Measurements from ENCODE around the gene OR10A5.
"Not testable (repeated sequence)": the region's sequence is repeated elsewhere in the genome, so short reads cannot be mapped to it uniquely, and the experiment has no call there.

The OR10A5 gene

DNA sequence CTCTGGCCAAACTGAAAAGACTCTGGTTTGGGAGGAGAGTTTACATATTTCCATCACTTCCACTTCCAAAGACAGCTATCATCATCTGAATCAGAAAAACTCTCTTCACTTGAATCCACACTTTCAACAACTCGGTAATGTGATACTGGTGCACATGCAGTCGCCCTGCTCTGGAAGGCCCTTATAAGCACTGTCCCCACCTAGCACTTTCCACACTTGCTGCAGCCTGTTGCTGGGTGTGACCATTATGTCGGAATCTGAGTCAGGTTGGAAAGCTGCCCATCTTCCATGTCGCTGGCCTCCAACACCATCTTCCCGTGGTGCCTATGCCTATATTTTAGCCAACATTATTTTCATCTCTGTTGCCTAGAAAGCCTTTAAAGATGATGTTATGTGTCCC lies 1.1 kb upstream of the OR10A5 start:
- CTCF ChIA-PET = no interaction called here
- no peak overlapping the region for H3K4me3 ChIP-seq (ENCODE audit: control insufficient read depth in 1 of 7, extremely low read depth in 1 of 7, insufficient read depth in 4 of 7, low read depth in 2 of 7, low read length in 6 of 7)
- no peaks in the 10 kb centered on the region for H3K4me1 ChIP-seq (ENCODE audit: control extremely low read depth in 1 of 4, control insufficient read depth in 4 of 4, insufficient read depth in 4 of 4, low read length in 3 of 4)
- no peaks in the 10 kb centered on the region for H3K36me3 ChIP-seq (ENCODE audit: control insufficient read depth in 4 of 4, insufficient read depth in 4 of 4, low read length in 3 of 4)
- H3K9me3 ChIP-seq (ENCODE audit: control extremely low read depth in 1 of 5, control insufficient read depth in 4 of 5, insufficient read depth in 2 of 5, low read depth in 1 of 5, low read length in 4 of 5) = peaks cover 0 to 8% (median 0%) of the 10 kb centered on the region in 5 experiments
- H3K27me3 ChIP-seq (replicated peaks in 2 of 5; ENCODE audit: control insufficient read depth in 4 of 5, insufficient read depth in 5 of 5, low read length in 4 of 5) = no peaks in the 10 kb centered on the region
- H3K27ac ChIP-seq (ENCODE audit: insufficient read depth in 1 of 2, low read depth in 1 of 2, low read length in 2 of 2, poor library complexity in 1 of 2, severe bottlenecking in 2 of 2) = no peak overlapping the region
- POLR2A ChIA-PET = no interaction called here
- DNase-seq = no peak
- WGBS (ENCODE audit: insufficient coverage) = 85% methylated on average over 3 of the region's 5 CpGs

- H3K27me3 ChIP-seq (replicated peaks in 2 of 5; ENCODE audit: control insufficient read depth in 4 of 5, insufficient read depth in 5 of 5, low read length in 4 of 5) = no peaks in the 10 kb centered on the region
- H3K4me3 ChIP-seq (ENCODE audit: control insufficient read depth in 1 of 7, extremely low read depth in 1 of 7, insufficient read depth in 4 of 7, low read depth in 2 of 7, low read length in 6 of 7) = no peak overlapping the region
- 83% methylated on average over 1 of the region's 2 CpGs for WGBS (ENCODE audit: insufficient coverage)
- H3K27ac ChIP-seq (ENCODE audit: insufficient read depth in 1 of 2, low read depth in 1 of 2, low read length in 2 of 2, poor library complexity in 1 of 2, severe bottlenecking in 2 of 2) = no peak overlapping the region
- POLR2A ChIA-PET = no interaction called here
- H3K9me3 ChIP-seq (ENCODE audit: control extremely low read depth in 1 of 5, control insufficient read depth in 4 of 5, insufficient read depth in 2 of 5, low read depth in 1 of 5, low read length in 4 of 5) = peaks cover 0 to 15% (median 0%) of the 10 kb centered on the region in 5 experiments
- DNase-seq = no peak
- CTCF ChIA-PET = no interaction called here
- no peaks in the 10 kb centered on the region for H3K36me3 ChIP-seq (ENCODE audit: control insufficient read depth in 4 of 4, insufficient read depth in 4 of 4, low read length in 3 of 4)
- no peaks in the 10 kb centered on the region for H3K4me1 ChIP-seq (ENCODE audit: control extremely low read depth in 1 of 4, control insufficient read depth in 4 of 4, insufficient read depth in 4 of 4, low read length in 3 of 4)
Observed at GRCh38 chr11:6850526-6850925, 5.0 kb downstream of the OR10A5 start.

GRCh38 chr11:6854801-6855200 lies 9.3 kb downstream of the OR10A5 start:
- H3K4me1 ChIP-seq (ENCODE audit: control extremely low read depth in 1 of 4, control insufficient read depth in 4 of 4, insufficient read depth in 4 of 4, low read length in 3 of 4); H3K27ac ChIP-seq (ENCODE audit: insufficient read depth in 1 of 2, low read depth in 1 of 2, low read length in 2 of 2, poor library complexity in 1 of 2, severe bottlenecking in 2 of 2); DNase-seq; H3K4me3 ChIP-seq (ENCODE audit: control insufficient read depth in 1 of 7, extremely low read depth in 1 of 7, insufficient read depth in 4 of 7, low read depth in 2 of 7, low read length in 6 of 7); POLR2A ChIA-PET; H3K36me3 ChIP-seq (ENCODE audit: control insufficient read depth in 4 of 4, insufficient read depth in 4 of 4, low read length in 3 of 4); CTCF ChIA-PET; H3K27me3 ChIP-seq (replicated peaks in 2 of 5; ENCODE audit: control insufficient read depth in 4 of 5, insufficient read depth in 5 of 5, low read length in 4 of 5): not testable (repeated sequence)
- peaks cover 0 to 11% (median 0%) of the 10 kb centered on the region in 5 experiments for H3K9me3 ChIP-seq (ENCODE audit: control extremely low read depth in 1 of 5, control insufficient read depth in 4 of 5, insufficient read depth in 2 of 5, low read depth in 1 of 5, low read length in 4 of 5)
- 94% methylated on average over 5 of the region's 6 CpGs for whole genome bisulfite sequencing (ENCODE audit: insufficient coverage)

- ChIA-PET CTCF (no interaction called here), POLR2A (no interaction called here)
- Histone ChIP-seq H3K36me3 (ENCODE audit: control insufficient read depth in 4 of 4, insufficient read depth in 4 of 4, low read length in 3 of 4) (no peaks in the 10 kb centered on the region), H3K9me3 (ENCODE audit: control extremely low read depth in 1 of 5, control insufficient read depth in 4 of 5, insufficient read depth in 2 of 5, low read depth in 1 of 5, low read length in 4 of 5) (peaks cover 0 to 11% (median 0%) of the 10 kb centered on the region in 5 experiments), H3K4me3 (ENCODE audit: control insufficient read depth in 1 of 7, extremely low read depth in 1 of 7, insufficient read depth in 4 of 7, low read depth in 2 of 7, low read length in 6 of 7) (no peak overlapping the region), H3K27ac (ENCODE audit: insufficient read depth in 1 of 2, low read depth in 1 of 2, low read length in 2 of 2, poor library complexity in 1 of 2, severe bottlenecking in 2 of 2) (no peak overlapping the region), H3K4me1 (ENCODE audit: control extremely low read depth in 1 of 4, control insufficient read depth in 4 of 4, insufficient read depth in 4 of 4, low read length in 3 of 4) (no peaks in the 10 kb centered on the region), H3K27me3 (replicated peaks in 2 of 5; ENCODE audit: control insufficient read depth in 4 of 5, insufficient read depth in 5 of 5, low read length in 4 of 5) (no peaks in the 10 kb centered on the region)
- no peak for DNase-seq
- WGBS (ENCODE audit: insufficient coverage) = 100% methylated on average over 1 of the region's 1 CpG
Observed at GRCh38 chr11:6855971-6856541, 10.6 kb downstream of the OR10A5 start.

DNA sequence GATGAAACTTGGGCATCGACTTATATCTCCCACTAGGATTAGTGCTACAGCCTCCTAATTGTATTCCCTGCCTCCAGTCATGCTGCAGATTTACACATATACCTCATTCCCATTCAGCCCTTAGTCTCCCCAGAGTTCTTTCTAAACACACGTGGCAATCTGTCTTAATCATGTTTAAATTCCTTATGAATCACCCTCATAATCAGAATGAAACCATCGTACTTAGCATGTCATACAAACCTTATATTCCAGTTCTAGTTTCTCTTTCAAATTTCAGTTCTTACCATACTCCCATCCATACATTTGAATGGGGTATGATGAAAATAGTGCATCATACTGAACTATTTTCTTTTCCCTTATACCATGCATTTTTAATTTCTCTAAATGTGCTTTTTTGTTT lies 11.4 kb downstream of the OR10A5 start:
- no peaks in the 10 kb centered on the region for H3K36me3 ChIP-seq (ENCODE audit: control insufficient read depth in 4 of 4, insufficient read depth in 4 of 4, low read length in 3 of 4)
- WGBS (ENCODE audit: insufficient coverage) = 94% methylated on average over 2 of the region's 3 CpGs
- H3K9me3 ChIP-seq (ENCODE audit: control extremely low read depth in 1 of 5, control insufficient read depth in 4 of 5, insufficient read depth in 2 of 5, low read depth in 1 of 5, low read length in 4 of 5) = peaks cover 0 to 11% (median 0%) of the 10 kb centered on the region in 5 experiments
- H3K27ac ChIP-seq (ENCODE audit: insufficient read depth in 1 of 2, low read depth in 1 of 2, low read length in 2 of 2, poor library complexity in 1 of 2, severe bottlenecking in 2 of 2) = no peak overlapping the region
- no peak overlapping the region for H3K4me3 ChIP-seq (ENCODE audit: control insufficient read depth in 1 of 7, extremely low read depth in 1 of 7, insufficient read depth in 4 of 7, low read depth in 2 of 7, low read length in 6 of 7)
- no peaks in the 10 kb centered on the region for H3K27me3 ChIP-seq (replicated peaks in 2 of 5; ENCODE audit: control insufficient read depth in 4 of 5, insufficient read depth in 5 of 5, low read length in 4 of 5)
- CTCF ChIA-PET = no interaction called here
- DNase-seq = no peak
- POLR2A ChIA-PET = no interaction called here
- H3K4me1 ChIP-seq (ENCODE audit: control extremely low read depth in 1 of 4, control insufficient read depth in 4 of 4, insufficient read depth in 4 of 4, low read length in 3 of 4) = no peaks in the 10 kb centered on the region

DNA sequence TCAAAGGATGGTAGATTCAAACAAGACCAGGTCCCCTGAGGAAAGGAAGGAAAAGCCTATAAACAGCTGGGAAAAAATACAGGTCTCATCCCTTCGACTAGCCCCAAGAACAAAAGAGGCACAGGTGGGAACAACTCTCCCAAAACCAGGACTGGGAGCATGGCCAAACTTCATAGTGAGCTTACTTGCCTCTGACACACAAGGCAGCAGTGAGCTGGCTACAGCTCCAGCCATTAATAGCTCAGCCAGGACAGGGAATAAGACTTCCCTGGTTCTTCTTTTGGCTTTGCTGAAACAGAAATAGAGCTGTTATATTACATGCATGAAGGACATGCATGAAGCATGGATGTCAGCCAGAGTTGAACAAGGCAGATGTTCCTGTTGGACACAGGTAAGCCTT lies 17.5 kb downstream of the OR10A5 start, which contains the start of gene OR10A2:
Gene OR10A2, plus strand, starts transcription at position 97 of the 400 bp plus-strand sequence. CDS start 6,698 bp downstream, outside the sequence.
- no peaks in the 10 kb centered on the region for H3K36me3 ChIP-seq (ENCODE audit: control insufficient read depth in 4 of 4, insufficient read depth in 4 of 4, low read length in 3 of 4)
- H3K9me3 ChIP-seq (ENCODE audit: control extremely low read depth in 1 of 5, control insufficient read depth in 4 of 5, insufficient read depth in 2 of 5, low read depth in 1 of 5, low read length in 4 of 5) = no peaks in the 10 kb centered on the region
- CTCF ChIA-PET = no interaction called here
- H3K4me1 ChIP-seq (ENCODE audit: control extremely low read depth in 1 of 4, control insufficient read depth in 4 of 4, insufficient read depth in 4 of 4, low read length in 3 of 4) = no peaks in the 10 kb centered on the region
- H3K4me3 ChIP-seq (ENCODE audit: control insufficient read depth in 1 of 7, extremely low read depth in 1 of 7, insufficient read depth in 4 of 7, low read depth in 2 of 7, low read length in 6 of 7) = no peak within 1 kb of the TSS
- DNase-seq = no peak
- 83% methylated on average over 1 of the region's 1 CpG for WGBS (ENCODE audit: insufficient coverage)
- H3K27me3 ChIP-seq (replicated peaks in 2 of 5; ENCODE audit: control insufficient read depth in 4 of 5, insufficient read depth in 5 of 5, low read length in 4 of 5) = no peaks in the 10 kb centered on the region
- POLR2A ChIA-PET = no interaction called here
- no peak within 1 kb of the TSS for H3K27ac ChIP-seq (ENCODE audit: insufficient read depth in 1 of 2, low read depth in 1 of 2, low read length in 2 of 2, poor library complexity in 1 of 2, severe bottlenecking in 2 of 2)

DNA sequence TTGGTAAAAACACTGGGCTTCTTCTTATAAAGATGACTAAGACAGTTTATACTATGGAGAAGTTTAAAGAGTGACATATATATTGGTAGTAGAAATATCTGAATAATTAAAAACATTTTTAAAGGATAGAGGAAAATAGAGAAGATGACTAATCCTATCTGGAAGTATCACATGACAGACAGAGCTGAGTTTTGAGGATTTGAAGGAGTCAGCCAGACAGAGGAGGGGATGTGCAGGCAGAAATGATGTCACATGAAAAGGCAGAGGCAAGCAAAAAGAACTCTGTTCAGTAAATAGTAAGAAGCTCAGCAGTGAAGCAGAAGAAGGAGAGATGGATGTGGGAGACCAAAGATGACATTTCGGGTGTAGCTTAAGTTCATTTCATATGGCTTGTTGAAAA lies 19.0 kb downstream of the OR10A5 start:
- DNase-seq = no peak
- ChIA-PET POLR2A (no interaction called here), CTCF (interaction anchor here (0.6 kb wide), 1 partner anchor 549 kb away, joined by 3 read pairs; no protein-coding TSS in a partner anchor)
- WGBS (ENCODE audit: insufficient coverage) = no CpG with 5 or more reads among the region's 1 CpG
- H3K9me3 ChIP-seq (ENCODE audit: control extremely low read depth in 1 of 5, control insufficient read depth in 4 of 5, insufficient read depth in 2 of 5, low read depth in 1 of 5, low read length in 4 of 5) = no peaks in the 10 kb centered on the region
- no peak overlapping the region for H3K4me3 ChIP-seq (ENCODE audit: control insufficient read depth in 1 of 7, extremely low read depth in 1 of 7, insufficient read depth in 4 of 7, low read depth in 2 of 7, low read length in 6 of 7)
- no peaks in the 10 kb centered on the region for H3K4me1 ChIP-seq (ENCODE audit: control extremely low read depth in 1 of 4, control insufficient read depth in 4 of 4, insufficient read depth in 4 of 4, low read length in 3 of 4)
- no peaks in the 10 kb centered on the region for H3K27me3 ChIP-seq (replicated peaks in 2 of 5; ENCODE audit: control insufficient read depth in 4 of 5, insufficient read depth in 5 of 5, low read length in 4 of 5)
- H3K27ac ChIP-seq (ENCODE audit: insufficient read depth in 1 of 2, low read depth in 1 of 2, low read length in 2 of 2, poor library complexity in 1 of 2, severe bottlenecking in 2 of 2) = no peak overlapping the region
- H3K36me3 ChIP-seq (ENCODE audit: control insufficient read depth in 4 of 4, insufficient read depth in 4 of 4, low read length in 3 of 4) = no peaks in the 10 kb centered on the region
